Mesenchymal stem cell (in vitro differentiated cells and primary cell): Measurements from ENCODE around the gene C22orf39.

Experiments used
- DNase-seq: peaks from one replicate; pipeline ENCODE4 v3.0.0-alpha.2; 2013
- H2AFZ ChIP-seq: one replicate; pipeline ENCODE4 v1.6.1; 2013; ENCODE audit warnings: low read depth, mild to moderate bottlenecking, control low read depth, inconsistent platforms, low read length, moderate library complexity
- H2AK5ac ChIP-seq: 2 replicates; pipeline ENCODE4 v1.6.1; 2013; ENCODE audit warnings: low read length, moderate library complexity, mild to moderate bottlenecking, inconsistent platforms; ENCODE audit not compliant: severe bottlenecking
- H2BK120ac ChIP-seq: one replicate; pipeline ENCODE4 v1.6.1; 2013; ENCODE audit warnings: low read depth, mild to moderate bottlenecking, inconsistent platforms, low read length, moderate library complexity
- H2BK12ac ChIP-seq, 2 experiments: one replicate each; pipeline ENCODE4 v1.6.1; 2013; ENCODE audit warnings: inconsistent platforms in 2 of 2, low read length in 2 of 2, mild to moderate bottlenecking in 2 of 2, moderate library complexity in 2 of 2, control low read depth in 1 of 2
- H2BK15ac ChIP-seq: one replicate; pipeline ENCODE4 v1.6.1; 2013; ENCODE audit warnings: mild to moderate bottlenecking, low read depth, inconsistent platforms; ENCODE audit not compliant: poor library complexity, severe bottlenecking
- H2BK5ac ChIP-seq: 2 replicates; pipeline ENCODE4 v1.6.1; 2013; ENCODE audit warnings: low read depth, mild to moderate bottlenecking, low read length, control low read depth, inconsistent platforms; ENCODE audit not compliant: poor library complexity, severe bottlenecking
- H3K14ac ChIP-seq, 2 experiments: one replicate each; pipeline ENCODE4 v1.6.1; 2013; ENCODE audit warnings: inconsistent platforms in 2 of 2, low read length in 2 of 2, control low read depth in 1 of 2, mild to moderate bottlenecking in 1 of 2, moderate library complexity in 1 of 2
- H3K18ac ChIP-seq, 2 experiments: one replicate each; pipeline ENCODE4 v1.6.1; 2013; ENCODE audit warnings: inconsistent platforms in 2 of 2, low read length in 2 of 2, control low read depth in 1 of 2, low read depth in 1 of 2, mild to moderate bottlenecking in 1 of 2
- H3K23ac ChIP-seq, 2 experiments: one replicate each; pipeline ENCODE4 v1.6.1; 2013; ENCODE audit warnings: inconsistent platforms in 2 of 2, low read length in 2 of 2, mild to moderate bottlenecking in 2 of 2, moderate library complexity in 2 of 2, control low read depth in 1 of 2
- H3K27ac ChIP-seq: 2 replicates; pipeline ENCODE4 v1.5.1; 2013; ENCODE audit warnings: mild to moderate bottlenecking, moderate library complexity, low read length, control low read depth, inconsistent platforms; ENCODE audit not compliant: poor library complexity, severe bottlenecking
- H3K27me3 ChIP-seq, 2 experiments: 2 replicates each; pipeline versions ENCODE4 v1.6.1 to v1.7.0; 2013; ENCODE audit warnings: low read length in 2 of 2, mild to moderate bottlenecking in 2 of 2, moderate library complexity in 2 of 2, control low read depth in 1 of 2, inconsistent platforms in 1 of 2; ENCODE audit not compliant: control insufficient read depth in 1 of 2, insufficient read depth in 1 of 2
- H3K36me3 ChIP-seq, 2 experiments: 2 replicates each; pipeline versions ENCODE4 v1.6.1 to v1.7.0; 2013; ENCODE audit warnings: low read length in 2 of 2, control low read depth in 1 of 2, inconsistent platforms in 1 of 2, low read depth in 1 of 2, mild to moderate bottlenecking in 1 of 2; ENCODE audit not compliant: insufficient read depth in 2 of 2, control insufficient read depth in 1 of 2
- H3K4ac ChIP-seq, 2 experiments: one replicate each; pipeline ENCODE4 v1.6.1; 2013; ENCODE audit warnings: inconsistent platforms in 2 of 2, low read length in 2 of 2, mild to moderate bottlenecking in 2 of 2, moderate library complexity in 2 of 2, control low read depth in 1 of 2, low read depth in 1 of 2
- H3K4me1 ChIP-seq: 2 replicates; pipeline ENCODE4 v1.6.1; 2013; ENCODE audit warnings: low read depth, low read length, control low read depth; ENCODE audit not compliant: control insufficient read depth, insufficient read depth
- H3K4me2 ChIP-seq: 2 replicates; pipeline ENCODE4 v1.6.1; 2013; ENCODE audit warnings: low read length, mild to moderate bottlenecking, inconsistent platforms; ENCODE audit not compliant: poor library complexity, severe bottlenecking
- H3K4me3 ChIP-seq, 2 experiments: 2 replicates each; pipeline versions ENCODE4 v1.5.1 to v1.7.0; 2013; ENCODE audit warnings: low read length in 2 of 2, mild to moderate bottlenecking in 2 of 2, control low read depth in 1 of 2, low read depth in 1 of 2; ENCODE audit not compliant: insufficient read depth in 1 of 2
- H3K79me1 ChIP-seq: replicated peaks from 2 replicates; pipeline ENCODE4 v1.6.1; 2013; ENCODE audit warnings: mild to moderate bottlenecking, control low read depth, low read length, inconsistent platforms; ENCODE audit not compliant: poor library complexity, severe bottlenecking
- H3K9ac ChIP-seq: 2 replicates; pipeline ENCODE4 v1.7.0; 2013; ENCODE audit warnings: mild to moderate bottlenecking, low read length, moderate library complexity
- H3K9me3 ChIP-seq: 2 replicates; pipeline ENCODE4 v1.7.0; 2013; ENCODE audit warnings: mild to moderate bottlenecking, low read length; ENCODE audit not compliant: control insufficient read depth
- H4K8ac ChIP-seq: one replicate; pipeline ENCODE4 v1.6.1; 2013; ENCODE audit warnings: inconsistent platforms, mild to moderate bottlenecking, low read length, moderate library complexity
- H4K91ac ChIP-seq: one replicate; pipeline ENCODE4 v1.6.1; 2013; ENCODE audit warnings: mild to moderate bottlenecking, low read length, inconsistent platforms
- WGBS: methylation state at CpG from one replicate; pipeline ENCODE4 v1.1.7; 2013; ENCODE audit warnings: mixed read lengths; 5-methylcytosine and 5-hydroxymethylcytosine counted together

Gene C22orf39

GRCh38 chr22:19488884-19489843 is 41.7 kb upstream of the C22orf39 start:
- Histone ChIP-seq H3K9me3 (no peaks in the 10 kb centered on the region), H3K36me3 (peaks cover 0 to 3% of the 10 kb centered on the region in 2 experiments), H4K8ac (no peak overlapping the region), H2AFZ (no peak overlapping the region), H3K14ac (no peak overlapping the region), H3K79me1 (peaks cover 5% of the 10 kb centered on the region), H4K91ac (no peak overlapping the region), H2AK5ac (no peak overlapping the region), H3K9ac (no peak overlapping the region), H3K4me3 (no peak overlapping the region), H3K23ac (no peak overlapping the region), H3K18ac (no peak overlapping the region), H2BK15ac (no peak overlapping the region), H3K27me3 (no peaks in the 10 kb centered on the region), H3K27ac (no peak overlapping the region), H3K4me1 (no peaks in the 10 kb centered on the region), H3K4me2 (no peak overlapping the region), H2BK120ac (no peak overlapping the region), H2BK5ac (no peak overlapping the region), H2BK12ac (no peak overlapping the region), H3K4ac (no peak overlapping the region)
- peak; percentile 16 for DNase-seq
- 100% methylated on average over 2 of the region's 7 CpGs for WGBS

DNA sequence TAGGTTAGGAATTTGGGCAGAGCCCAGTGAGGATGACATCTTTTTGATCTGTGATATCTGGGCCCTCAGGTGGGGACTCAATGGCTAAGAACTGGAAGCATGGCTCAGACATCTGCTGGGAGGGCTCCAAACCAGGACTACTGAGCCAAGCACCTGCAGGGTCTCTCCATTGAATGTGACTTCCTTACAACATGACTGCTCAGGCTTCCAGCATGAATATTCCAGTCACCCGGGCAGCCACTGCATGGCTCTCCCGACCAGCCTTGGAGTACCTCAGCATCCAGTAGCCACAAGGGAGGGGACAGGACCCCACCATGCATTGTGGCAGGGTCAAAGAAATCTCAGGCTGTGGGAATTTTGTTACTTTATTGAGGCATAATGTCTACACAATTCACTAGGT is 40.8 kb upstream of the C22orf39 start:
- Histone ChIP-seq H3K18ac (no peak overlapping the region), H3K27ac (no peak overlapping the region), H2BK120ac (no peak overlapping the region), H4K8ac (no peak overlapping the region), H3K79me1 (peaks cover 5% of the 10 kb centered on the region), H4K91ac (no peak overlapping the region), H3K9ac (no peak overlapping the region), H2AK5ac (no peak overlapping the region), H3K4me3 (no peak overlapping the region), H3K4me2 (no peak overlapping the region), H3K4me1 (no peaks in the 10 kb centered on the region), H3K4ac (no peak overlapping the region), H3K36me3 (peaks cover 0 to 3% of the 10 kb centered on the region in 2 experiments), H2AFZ (no peak overlapping the region), H2BK5ac (no peak overlapping the region), H3K14ac (no peak overlapping the region), H2BK12ac (no peak overlapping the region), H3K27me3 (no peaks in the 10 kb centered on the region), H3K23ac (no peak overlapping the region), H3K9me3 (no peaks in the 10 kb centered on the region), H2BK15ac (no peak overlapping the region)
- 95% methylated on average over 2 of the region's 2 CpGs for WGBS
- no peak for DNase-seq

GRCh38 chr22:19483481-19484244 is 36.2 kb upstream of the C22orf39 start:
- Histone ChIP-seq H3K9ac (no peak overlapping the region), H2BK5ac (no peak overlapping the region), H3K23ac (no peak overlapping the region), H2BK15ac (no peak overlapping the region), H3K79me1 (peaks cover 3% of the 10 kb centered on the region), H3K4ac (no peak overlapping the region), H2BK120ac (no peak overlapping the region), H3K4me1 (peaks cover 4% of the 10 kb centered on the region), H3K9me3 (no peaks in the 10 kb centered on the region), H2AK5ac (no peak overlapping the region), H2AFZ (no peak overlapping the region), H3K4me3 (no peak overlapping the region), H3K27me3 (no peaks in the 10 kb centered on the region), H2BK12ac (no peak overlapping the region), H3K36me3 (peaks cover 0 to 3% of the 10 kb centered on the region in 2 experiments), H3K27ac (no peak overlapping the region), H4K8ac (no peak overlapping the region), H3K18ac (no peak overlapping the region), H4K91ac (no peak overlapping the region), H3K14ac (no peak overlapping the region), H3K4me2 (no peak overlapping the region)
- peak; percentile 33 for DNase-seq
- WGBS: 74% methylated on average over 6 of the region's 8 CpGs

GRCh38 chr22:19482297-19482696 is 34.8 kb upstream of the C22orf39 start:
- no peak overlapping the region for H3K18ac ChIP-seq
- H3K4me3 ChIP-seq: no peak overlapping the region
- H2BK5ac ChIP-seq: no peak overlapping the region
- DNase-seq: no peak
- peaks cover 0 to 3% of the 10 kb centered on the region in 2 experiments for H3K36me3 ChIP-seq
- H2BK12ac ChIP-seq: no peak overlapping the region
- no peaks in the 10 kb centered on the region for H3K27me3 ChIP-seq
- no peak overlapping the region for H4K91ac ChIP-seq
- H3K27ac ChIP-seq: no peak overlapping the region
- H2AFZ ChIP-seq: no peak overlapping the region
- no peak overlapping the region for H3K9ac ChIP-seq
- no peak overlapping the region for H3K14ac ChIP-seq
- H3K9me3 ChIP-seq: no peaks in the 10 kb centered on the region
- H3K79me1 ChIP-seq: peaks cover 3% of the 10 kb centered on the region
- 96% methylated on average over 6 of the region's 9 CpGs for WGBS
- no peak overlapping the region for H4K8ac ChIP-seq
- H2AK5ac ChIP-seq: no peak overlapping the region
- H3K4me2 ChIP-seq: no peak overlapping the region
- no peak overlapping the region for H3K4ac ChIP-seq
- H3K4me1 ChIP-seq: peaks cover 4% of the 10 kb centered on the region
- no peak overlapping the region for H2BK15ac ChIP-seq
- H3K23ac ChIP-seq: no peak overlapping the region
- H2BK120ac ChIP-seq: no peak overlapping the region
